ENCODE measurements around the gene SLC16A1.

DNA sequence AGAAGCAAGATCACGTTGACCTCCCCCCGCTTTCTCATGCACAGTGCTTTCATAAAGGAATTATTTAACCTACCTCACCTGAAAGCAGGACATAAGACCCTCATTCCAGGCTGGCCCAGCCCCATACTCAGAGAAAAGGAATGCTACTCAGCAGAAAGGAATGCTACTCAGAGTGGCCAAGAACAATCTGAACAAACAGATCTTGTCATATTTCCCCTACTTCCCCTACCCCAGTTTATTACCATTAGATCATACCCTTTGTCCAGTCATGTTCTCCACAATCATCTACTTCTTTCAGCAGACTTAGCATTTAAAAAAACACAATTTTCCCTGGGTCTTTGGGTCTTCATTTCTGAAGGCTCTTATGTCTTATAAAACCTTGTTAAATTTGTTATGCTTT lies 89.8 kb downstream of the SLC16A1 start:
- TF ChIP-seq, protein P1, sequence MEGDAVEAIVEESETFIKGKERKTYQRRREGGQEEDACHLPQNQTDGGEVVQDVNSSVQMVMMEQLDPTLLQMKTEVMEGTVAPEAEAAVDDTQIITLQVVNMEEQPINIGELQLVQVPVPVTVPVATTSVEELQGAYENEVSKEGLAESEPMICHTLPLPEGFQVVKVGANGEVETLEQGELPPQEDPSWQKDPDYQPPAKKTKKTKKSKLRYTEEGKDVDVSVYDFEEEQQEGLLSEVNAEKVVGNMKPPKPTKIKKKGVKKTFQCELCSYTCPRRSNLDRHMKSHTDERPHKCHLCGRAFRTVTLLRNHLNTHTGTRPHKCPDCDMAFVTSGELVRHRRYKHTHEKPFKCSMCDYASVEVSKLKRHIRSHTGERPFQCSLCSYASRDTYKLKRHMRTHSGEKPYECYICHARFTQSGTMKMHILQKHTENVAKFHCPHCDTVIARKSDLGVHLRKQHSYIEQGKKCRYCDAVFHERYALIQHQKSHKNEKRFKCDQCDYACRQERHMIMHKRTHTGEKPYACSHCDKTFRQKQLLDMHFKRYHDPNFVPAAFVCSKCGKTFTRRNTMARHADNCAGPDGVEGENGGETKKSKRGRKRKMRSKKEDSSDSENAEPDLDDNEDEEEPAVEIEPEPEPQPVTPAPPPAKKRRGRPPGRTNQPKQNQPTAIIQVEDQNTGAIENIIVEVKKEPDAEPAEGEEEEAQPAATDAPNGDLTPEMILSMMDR (IDR thresholded peaks at IDR 0.05), result no peak
- no peak for TF ChIP-seq POLR2A (IDR thresholded peaks at IDR 0.05)

Data from right lobe of liver (tissue), 4 donors.